SK-N-MC (cell line): ENCODE data around the gene CAMK1D.

Experiments used
- EZH2 ChIP-seq: fragments of 200-600 bp; sonication (generic); IDR thresholded peaks from one replicate; pipeline ENCODE4 v1.6.1; 2017; ENCODE audit warnings: antibody characterized with exemption
- FOXP2 ChIP-seq: optimal IDR thresholded peaks from 2 replicates; pipeline ENCODE3; 2011; ENCODE audit warnings: mild to moderate bottlenecking, moderate library complexity; ENCODE audit not compliant: insufficient read depth; ENCODE audit errors: extremely low read length, control extremely low read depth
- POLR2AphosphoS5 ChIP-seq: IDR thresholded peaks from 2 replicates; pipeline ENCODE4 v1.6.1; 2012; ENCODE audit warnings: mild to moderate bottlenecking, low read depth, low read length, borderline replicate concordance

DNA sequence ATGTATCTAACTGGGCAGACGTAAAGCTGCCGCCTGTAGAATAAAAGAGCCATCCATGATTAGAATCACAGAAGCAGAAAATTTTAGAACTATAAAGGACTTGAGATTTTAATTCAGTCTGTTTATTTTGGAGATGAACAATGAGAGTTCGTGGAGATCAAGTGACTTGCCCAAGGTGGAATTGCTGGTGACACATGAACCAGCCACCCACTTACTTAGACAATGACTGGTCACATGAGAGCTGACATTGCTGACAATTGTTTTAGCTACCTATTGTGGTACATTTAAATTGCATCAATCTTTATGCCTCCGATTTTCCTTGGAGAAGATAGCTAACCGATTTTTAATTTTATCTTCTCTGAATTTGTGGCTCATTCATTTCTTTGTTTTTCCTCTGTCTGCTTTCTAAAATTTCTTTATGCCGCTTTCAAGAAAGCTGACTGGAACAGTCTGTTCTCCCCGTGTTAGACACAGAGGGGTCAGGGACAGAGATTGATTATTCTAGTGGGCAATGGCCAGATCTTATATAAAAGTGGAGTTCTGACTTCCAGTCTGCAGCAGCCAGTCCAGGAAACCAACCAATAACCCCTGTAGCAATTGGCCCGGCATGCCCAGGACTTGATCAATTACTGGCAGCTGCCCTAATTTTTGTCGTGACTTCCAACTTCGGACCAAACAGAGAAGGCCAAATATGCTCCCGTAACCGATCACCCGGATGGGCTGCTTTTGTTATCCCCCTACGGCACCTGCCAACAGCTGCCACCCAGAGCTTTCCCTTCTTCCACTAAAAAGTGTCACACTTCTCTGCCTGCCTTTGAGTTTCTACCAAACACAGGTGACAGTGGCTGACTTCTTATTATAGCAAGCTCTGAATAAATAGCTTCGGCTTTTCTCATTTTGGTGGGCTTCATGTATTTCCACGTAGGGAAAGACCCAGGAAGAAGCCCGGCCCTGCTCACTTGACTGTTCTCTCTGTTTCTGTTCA lies 241.6 kb downstream of the CAMK1D start:
- no peak for TF ChIP-seq EZH2
- TF ChIP-seq POLR2AphosphoS5 = no peak
- no peak for TF ChIP-seq FOXP2
